Measurements from ENCODE around the gene CSTB. TPM values are rescaled to one million over a fixed set of nuclear protein-coding genes. Genes with fewer than 3 reads are reported as not detected.
A peak's percentile ranks its signal among the peaks of the same experiment; 100 is the strongest.

CSTB gene
- total RNA-seq, 1 donor from 2014 or later: 27.7 TPM

- Histone ChIP-seq H3K27me3 (ENCODE audit: insufficient read depth, low read length) (no peaks in the 10 kb centered on the region), H3K4me1 (ENCODE audit: insufficient read depth, low read length) (peaks cover 37% of the 10 kb centered on the region), H3K4me2 (ENCODE audit: low read length) (no peak overlapping the region), H4K20me1 (ENCODE audit: insufficient read depth, low read length) (peaks cover 90% of the 10 kb centered on the region), H3K36me3 (ENCODE audit: insufficient read depth, low read length) (no peaks in the 10 kb centered on the region), H2AFZ (ENCODE audit: low read depth, low read length) (no peak overlapping the region), H3K4me3 (ENCODE audit: insufficient read depth, low read depth, low read length) (no peak overlapping the region), H3K27ac (ENCODE audit: low read depth, low read length) (no peak overlapping the region), H3K79me2 (ENCODE audit: insufficient read depth, low read length) (peaks cover 44% of the 10 kb centered on the region), H3K9ac (ENCODE audit: low read length) (no peak overlapping the region), H3K9me3 (ENCODE audit: insufficient read depth, low read depth, low read length) (peaks cover 4% of the 10 kb centered on the region)
- no peak overlapping the region for H3K27ac Mint-ChIP-seq (ENCODE audit: unreplicated experiment)
- no peak overlapping the region for H3K4me3 Mint-ChIP-seq (ENCODE audit: unreplicated experiment)
- H3K27me3 Mint-ChIP-seq (ENCODE audit: low read depth, unreplicated experiment): no peaks in the 10 kb centered on the region
- FAIRE-seq (no peak), DNase-seq (ENCODE audit: low read depth) (peak; percentile 27)
- H3K9me3 Mint-ChIP-seq (ENCODE audit: unreplicated experiment): peaks cover 2% of the 10 kb centered on the region
- H3K4me1 Mint-ChIP-seq (ENCODE audit: low read depth, unreplicated experiment): peaks cover 35% of the 10 kb centered on the region
- no peak for TF ChIP-seq CTCF (IDR thresholded peaks at IDR 0.05; ENCODE audit: insufficient read depth, low read depth, low read length)
- no peak for TF ChIP-seq EZH2 (IDR thresholded peaks at IDR 0.05; ENCODE audit: insufficient read depth, low read length)
- peaks cover 29% of the 10 kb centered on the region for H3K36me3 Mint-ChIP-seq (ENCODE audit: low read depth, unreplicated experiment)
Measured at GRCh38 chr21:43736224-43736883, 39.8 kb downstream of the CSTB start.

- peaks cover 2% of the 10 kb centered on the region for H3K9me3 Mint-ChIP-seq (ENCODE audit: unreplicated experiment)
Measured at GRCh38 chr21:43735236-43736091, 40.6 kb downstream of the CSTB start.

More at GRCh38 chr21:43735236-43736091, 40.6 kb downstream of the CSTB start:
- H3K27ac Mint-ChIP-seq (ENCODE audit: unreplicated experiment): no peak overlapping the region
- TF ChIP-seq CTCF (IDR thresholded peaks at IDR 0.05; ENCODE audit: insufficient read depth, low read depth, low read length): no peak
- TF ChIP-seq EZH2 (IDR thresholded peaks at IDR 0.05; ENCODE audit: insufficient read depth, low read length): no peak
- DNase-seq (ENCODE audit: low read depth): no peak
- peaks cover 40% of the 10 kb centered on the region for H3K4me1 Mint-ChIP-seq (ENCODE audit: low read depth, unreplicated experiment)
- Histone ChIP-seq H2AFZ (ENCODE audit: low read depth, low read length) (no peak overlapping the region), H3K4me3 (ENCODE audit: insufficient read depth, low read depth, low read length) (no peak overlapping the region), H3K4me1 (ENCODE audit: insufficient read depth, low read length) (peaks cover 37% of the 10 kb centered on the region), H3K9me3 (ENCODE audit: insufficient read depth, low read depth, low read length) (peaks cover 4% of the 10 kb centered on the region), H3K4me2 (ENCODE audit: low read length) (peak overlapping the region; percentile 73), H3K27me3 (ENCODE audit: insufficient read depth, low read length) (no peaks in the 10 kb centered on the region), H3K27ac (ENCODE audit: low read depth, low read length) (no peak overlapping the region), H4K20me1 (ENCODE audit: insufficient read depth, low read length) (peaks cover 91% of the 10 kb centered on the region), H3K79me2 (ENCODE audit: insufficient read depth, low read length) (peaks cover 53% of the 10 kb centered on the region), H3K36me3 (ENCODE audit: insufficient read depth, low read length) (no peaks in the 10 kb centered on the region), H3K9ac (ENCODE audit: low read length) (peak overlapping the region; percentile 18)
- peaks cover 27% of the 10 kb centered on the region for H3K36me3 Mint-ChIP-seq (ENCODE audit: low read depth, unreplicated experiment)
- H3K27me3 Mint-ChIP-seq (ENCODE audit: low read depth, unreplicated experiment): no peaks in the 10 kb centered on the region
- no peak overlapping the region for H3K4me3 Mint-ChIP-seq (ENCODE audit: unreplicated experiment)
- no peak for FAIRE-seq
